Measurements from ENCODE around the gene OR2V2.
A peak's percentile ranks its signal among the peaks of the same experiment; 100 is the strongest.
"Not testable (repeated sequence)": the region's sequence is repeated elsewhere in the genome, so short reads cannot be mapped to it uniquely, and the experiment has no call there.

OR2V2 gene

GRCh38 chr5:181169459-181170236 lies 22.3 kb downstream of the OR2V2 start:
- peak; percentile 92 for DNase-seq (ENCODE audit: low read depth)

- no peak for DNase-seq (ENCODE audit: low read depth)
These were observed 22.9 kb downstream of the OR2V2 start for GRCh38 chr5:181170237-181170825.

GRCh38 chr5:181170996-181171395 lies 23.6 kb downstream of the OR2V2 start:
- DNase-seq (ENCODE audit: low read depth) = no peak

GRCh38 chr5:181171782-181172181 lies 24.4 kb downstream of the OR2V2 start:
- no peak for DNase-seq (ENCODE audit: low read depth)

GRCh38 chr5:181173027-181173419 lies 25.6 kb downstream of the OR2V2 start:
- DNase-seq (ENCODE audit: low read depth) = no peak

GRCh38 chr5:181173420-181174342 lies 26.3 kb downstream of the OR2V2 start:
- DNase-seq (ENCODE audit: low read depth) = peak; percentile 66

- DNase-seq (ENCODE audit: low read depth) = no peak
These were observed 29.0 kb downstream of the OR2V2 start for GRCh38 chr5:181176254-181176952.

GRCh38 chr5:181177559-181177958 lies 30.2 kb downstream of the OR2V2 start:
- DNase-seq (ENCODE audit: low read depth) = not testable (repeated sequence)

- DNase-seq (ENCODE audit: low read depth) = no peak
These were observed 34.5 kb downstream of the OR2V2 start for GRCh38 chr5:181181650-181182565.

GRCh38 chr5:181182651-181183050 lies 35.3 kb downstream of the OR2V2 start:
- no peak for DNase-seq (ENCODE audit: low read depth)

- DNase-seq (ENCODE audit: low read depth) = no peak
These were observed 37.4 kb downstream of the OR2V2 start for GRCh38 chr5:181184845-181185216.

GRCh38 chr5:181185560-181185959 lies 38.2 kb downstream of the OR2V2 start:
- DNase-seq (ENCODE audit: low read depth) = no peak

GRCh38 chr5:181186022-181186421 lies 38.6 kb downstream of the OR2V2 start:
- no peak for DNase-seq (ENCODE audit: low read depth)

- no peak for DNase-seq (ENCODE audit: low read depth)
These were observed 39.7 kb downstream of the OR2V2 start for GRCh38 chr5:181186986-181187499.

GRCh38 chr5:181187500-181188213 lies 40.3 kb downstream of the OR2V2 start:
- peak; percentile 69 for DNase-seq (ENCODE audit: low read depth)

- peak; percentile 79 for DNase-seq (ENCODE audit: low read depth)
These were observed 41.4 kb downstream of the OR2V2 start for GRCh38 chr5:181188700-181189362.

- DNase-seq (ENCODE audit: low read depth) = no peak
These were observed 42.1 kb downstream of the OR2V2 start for GRCh38 chr5:181189363-181189961.

- no peak for DNase-seq (ENCODE audit: low read depth)
These were observed 42.8 kb downstream of the OR2V2 start for GRCh38 chr5:181189962-181190710.
